ENCODE data around the gene NOXO1. TPM values are rescaled to one million over a fixed set of nuclear protein-coding genes. Genes with fewer than 3 reads are reported as not detected.
A peak's percentile ranks its signal among the peaks of the same experiment; 100 is the strongest.
"Not testable (repeated sequence)": the region's sequence is repeated elsewhere in the genome, so short reads cannot be mapped to it uniquely, and the experiment has no call there.

The NOXO1 gene
- total and polyA plus RNA-seq, 2 donors (not counting 3 experiments of a cell fraction or from before 2014, with no cell fraction given): 0.37 to 0.60 TPM

DNA sequence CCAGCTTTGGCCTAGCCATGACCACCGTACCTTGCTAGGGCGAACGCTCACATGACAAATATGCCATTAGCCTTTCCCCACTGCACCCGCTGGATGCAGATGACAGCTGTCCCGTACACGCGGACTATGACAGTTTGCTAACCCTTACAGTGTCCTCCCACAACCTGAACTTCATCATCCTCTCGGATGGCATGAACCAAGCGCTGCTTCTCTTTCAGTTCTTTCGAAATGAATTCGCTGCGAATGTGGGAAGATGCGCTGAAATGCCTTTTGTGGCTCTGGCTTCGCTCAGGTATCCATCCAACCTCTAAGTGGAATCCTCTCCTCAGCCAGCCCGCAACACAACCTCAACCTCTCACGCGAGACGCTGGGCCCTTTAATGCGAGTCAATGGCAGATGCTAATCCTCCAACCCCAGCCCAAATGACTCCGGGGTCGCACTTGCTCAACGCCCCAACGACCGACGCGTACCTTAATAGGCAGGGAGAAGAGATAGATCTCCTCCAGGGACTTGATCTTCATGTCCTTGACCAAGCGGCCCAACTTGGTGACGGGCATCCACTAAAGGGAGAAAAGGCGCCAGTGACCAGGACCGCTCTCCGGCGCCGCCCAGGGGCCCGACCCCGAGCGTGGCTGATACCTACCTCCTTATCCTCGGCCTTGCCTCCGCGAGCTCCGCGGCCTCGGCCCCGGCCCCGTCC lies 17.3 kb downstream of the NOXO1 start:
- peaks cover 8 to 17% of the 10 kb centered on the region in 2 experiments for H3K36me3 ChIP-seq (ENCODE audit: control insufficient read depth in 2 of 2, extremely low read depth in 1 of 2, insufficient read depth in 2 of 2, low read length in 2 of 2)
- peak; percentile 44 for FAIRE-seq
- intact Hi-C loops (cut with micrococcal nuclease): loop anchor here (2.0 kb wide), 1 partner anchor 45 kb away; the partner anchor contains the start of gene ZNF598
- POLR2A ChIA-PET: interaction anchor here (0.6 to 1.4 kb wide), 10 partner anchors 8 to 543 kb away, joined by 3 to 11 read pairs (median 4); partner anchors contain the start of genes MSRB1, NUBP2, SPSB3 and TBL3
- no TSS peak for BruUV-seq (replicated peaks)
- peak; percentile 39 for DNase-seq (ENCODE audit: low read depth, low spot score)
- H3K9ac ChIP-seq (replicated peaks; ENCODE audit: extremely low read depth, insufficient read depth, low read length): peak overlapping the region; percentile 92
- no peaks in the 10 kb centered on the region for H3K9me3 ChIP-seq (replicated peaks; ENCODE audit: control insufficient read depth, insufficient read depth, low read length)
- no peak overlapping the region for H2AFZ ChIP-seq (ENCODE audit: low read depth, low read length)
- TF ChIP-seq POLR2A (IDR thresholded peaks at IDR 0.05; ENCODE audit: low read depth, low read length) (peak; percentile 4), POLR2AphosphoS5 (IDR thresholded peaks at IDR 0.05; ENCODE audit: insufficient read depth, low read depth, low read length) (peak; percentile 11), MYC (IDR thresholded peaks at IDR 0.05; ENCODE audit: low read depth, low read length) (no peak)
- TF ChIP-seq, protein P1, sequence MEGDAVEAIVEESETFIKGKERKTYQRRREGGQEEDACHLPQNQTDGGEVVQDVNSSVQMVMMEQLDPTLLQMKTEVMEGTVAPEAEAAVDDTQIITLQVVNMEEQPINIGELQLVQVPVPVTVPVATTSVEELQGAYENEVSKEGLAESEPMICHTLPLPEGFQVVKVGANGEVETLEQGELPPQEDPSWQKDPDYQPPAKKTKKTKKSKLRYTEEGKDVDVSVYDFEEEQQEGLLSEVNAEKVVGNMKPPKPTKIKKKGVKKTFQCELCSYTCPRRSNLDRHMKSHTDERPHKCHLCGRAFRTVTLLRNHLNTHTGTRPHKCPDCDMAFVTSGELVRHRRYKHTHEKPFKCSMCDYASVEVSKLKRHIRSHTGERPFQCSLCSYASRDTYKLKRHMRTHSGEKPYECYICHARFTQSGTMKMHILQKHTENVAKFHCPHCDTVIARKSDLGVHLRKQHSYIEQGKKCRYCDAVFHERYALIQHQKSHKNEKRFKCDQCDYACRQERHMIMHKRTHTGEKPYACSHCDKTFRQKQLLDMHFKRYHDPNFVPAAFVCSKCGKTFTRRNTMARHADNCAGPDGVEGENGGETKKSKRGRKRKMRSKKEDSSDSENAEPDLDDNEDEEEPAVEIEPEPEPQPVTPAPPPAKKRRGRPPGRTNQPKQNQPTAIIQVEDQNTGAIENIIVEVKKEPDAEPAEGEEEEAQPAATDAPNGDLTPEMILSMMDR (IDR thresholded peaks at IDR 0.05; ENCODE audit: extremely low read depth in 1 of 2, insufficient read depth in 1 of 2, low read depth in 1 of 2, low read length in 2 of 2): peak; percentile 14 to 49
- H3K4me2 ChIP-seq (ENCODE audit: insufficient read depth, low read length): peak overlapping the region; percentile 95
- H3K27ac ChIP-seq (ENCODE audit: insufficient read depth, low read depth, low read length): peak overlapping the region; percentile 65
- no peaks in the 10 kb centered on the region for H3K27me3 ChIP-seq (ENCODE audit: control insufficient read depth in 2 of 2, insufficient read depth in 2 of 2, low read length in 2 of 2)
- H3K9me1 ChIP-seq (replicated peaks; ENCODE audit: control insufficient read depth, extremely low read depth, insufficient read depth, low read length): no peaks in the 10 kb centered on the region
- H4K20me1 ChIP-seq (replicated peaks; ENCODE audit: control insufficient read depth, extremely low read depth, insufficient read depth, low read length): no peaks in the 10 kb centered on the region
- CTCF ChIA-PET: interaction anchor here (0.9 to 1.6 kb wide), 3 partner anchors 11 to 177 kb away, joined by 3 to 7 read pairs (median 3); no protein-coding TSS in a partner anchor
- H3K4me3 ChIP-seq (replicated peaks in 1 of 3; ENCODE audit: insufficient read depth in 1 of 3, low read depth in 1 of 3, low read length in 3 of 3): peak overlapping the region; percentile 85 to 95 (median 89)
- H3K79me2 ChIP-seq (ENCODE audit: control insufficient read depth, insufficient read depth, low read length): peaks cover 50% of the 10 kb centered on the region
- dilution Hi-C loops (cut with MboI; ENCODE audit: extremely low pct_ligation_motif_present, low sequenced_read_pairs): no loop called here
- peaks cover 27% of the 10 kb centered on the region for H3K4me1 ChIP-seq (ENCODE audit: control insufficient read depth, extremely low read depth, insufficient read depth, low read length)

DNA sequence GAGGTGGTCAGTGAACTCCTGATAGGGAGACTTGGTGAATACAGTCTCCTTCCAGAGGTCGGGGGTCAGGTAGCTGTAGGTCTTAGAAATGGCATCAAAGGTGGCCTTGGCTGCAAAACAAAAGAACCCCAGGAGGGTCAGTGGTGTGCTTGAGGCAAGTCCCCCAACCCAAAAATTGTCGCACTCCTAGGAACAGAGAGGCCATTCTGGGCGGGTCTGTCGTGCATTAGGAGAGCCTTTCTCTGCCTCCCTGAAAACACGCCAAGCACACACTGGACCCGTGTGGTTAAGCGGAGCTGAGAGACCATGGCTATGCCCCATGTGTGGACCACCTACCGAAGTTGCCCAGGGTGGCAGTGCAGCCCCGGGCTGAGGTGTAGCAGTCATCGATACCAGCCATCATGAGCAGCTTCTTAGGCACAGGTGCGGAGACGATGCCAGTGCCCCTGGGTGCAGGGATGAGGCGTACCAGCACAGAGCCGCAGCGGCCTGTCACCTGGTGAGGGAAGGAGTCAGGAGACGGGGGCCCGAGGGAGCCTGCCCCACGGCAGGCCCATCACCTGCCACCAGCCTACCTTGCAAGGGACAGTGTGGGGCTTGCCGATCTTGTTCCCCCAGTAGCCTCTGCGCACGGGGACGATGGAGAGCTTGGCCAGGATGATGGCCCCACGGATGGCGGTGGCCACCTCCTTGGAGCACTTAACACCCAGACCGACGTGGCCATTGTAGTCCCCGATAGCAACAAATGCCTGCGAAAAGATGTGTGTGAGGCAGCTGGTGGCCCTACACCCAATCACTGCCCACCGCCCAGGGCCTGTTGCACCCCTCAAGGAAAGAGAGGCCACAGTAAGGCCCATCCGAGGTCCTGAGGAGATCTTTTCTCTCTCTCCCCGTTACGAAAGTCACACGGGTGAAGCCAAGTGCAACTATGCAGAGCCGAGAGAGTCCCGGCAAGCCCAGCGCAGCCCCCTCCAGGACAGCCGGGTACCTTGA lies 18.8 kb downstream of the NOXO1 start:
- peak overlapping the region; percentile 92 for H3K9ac ChIP-seq (replicated peaks; ENCODE audit: extremely low read depth, insufficient read depth, low read length)
- FAIRE-seq; H2AFZ ChIP-seq (ENCODE audit: low read depth, low read length); DNase-seq (ENCODE audit: low read depth, low spot score); POLR2A ChIA-PET; H3K9me3 ChIP-seq (replicated peaks; ENCODE audit: control insufficient read depth, insufficient read depth, low read length); H4K20me1 ChIP-seq (replicated peaks; ENCODE audit: control insufficient read depth, extremely low read depth, insufficient read depth, low read length); H3K9me1 ChIP-seq (replicated peaks; ENCODE audit: control insufficient read depth, extremely low read depth, insufficient read depth, low read length); dilution Hi-C loops (cut with MboI; ENCODE audit: extremely low pct_ligation_motif_present, low sequenced_read_pairs); H3K27me3 ChIP-seq (ENCODE audit: control insufficient read depth in 2 of 2, insufficient read depth in 2 of 2, low read length in 2 of 2); intact Hi-C loops (cut with micrococcal nuclease); H3K27ac ChIP-seq (ENCODE audit: insufficient read depth, low read depth, low read length): not testable (repeated sequence)
- H3K4me2 ChIP-seq (ENCODE audit: insufficient read depth, low read length): peak overlapping the region; percentile 95
- H3K36me3 ChIP-seq (ENCODE audit: control insufficient read depth in 2 of 2, extremely low read depth in 1 of 2, insufficient read depth in 2 of 2, low read length in 2 of 2): peaks cover 8 to 17% of the 10 kb centered on the region in 2 experiments
- TSS peak; percentile 48 for BruUV-seq (replicated peaks)
- peak overlapping the region in 2 of 3 experiments; percentile 89 to 95 for H3K4me3 ChIP-seq (replicated peaks in 1 of 3; ENCODE audit: insufficient read depth in 1 of 3, low read depth in 1 of 3, low read length in 3 of 3)
- peaks cover 27% of the 10 kb centered on the region for H3K4me1 ChIP-seq (ENCODE audit: control insufficient read depth, extremely low read depth, insufficient read depth, low read length)
- H3K79me2 ChIP-seq (ENCODE audit: control insufficient read depth, insufficient read depth, low read length): peaks cover 50% of the 10 kb centered on the region
- CTCF ChIA-PET: interaction anchor here (2.2 kb wide), 1 partner anchor 178 kb away, joined by 9 read pairs; no protein-coding TSS in a partner anchor

Measured in endothelial cell of umbilical vein (primary cell).